ENCODE results near the gene BRPF1. TPM values are rescaled to one million over a fixed set of nuclear protein-coding genes. Genes with fewer than 3 reads are reported as not detected.
A peak's percentile ranks its signal among the peaks of the same experiment; 100 is the strongest.

Gene BRPF1
- total RNA-seq, result 10 to 100 TPM; 14.0 to 15.9 TPM
- long read RNA-seq, full-length matches to known transcripts, result 1 of 14 reads
- long read RNA-seq, partial matches to known transcripts, result 10 of 14 reads
- long read RNA-seq, other reads (novel, unspliced or antisense), result 3 of 14 reads

- peak; percentile 100 for DNase-seq
- intact Hi-C loops (cut with DNase I, micrococcal nuclease), result no loop called here
- peak; percentile 95 for ATAC-seq
Measured at GRCh38 chr3:9731206-9732079, at the start of gene BRPF1. TSS of gene BRPF1 (plus strand) at chr3:9731735. CDS start at chr3:9734141, 2,406 bp downstream.

GRCh38 chr3:9682096-9682495, 49.4 kb upstream of the BRPF1 start:
- no peak for DNase-seq
- ATAC-seq, result no peak
- intact Hi-C loops (cut with DNase I, micrococcal nuclease), result no loop called here

- DNase-seq, result no peak
- ATAC-seq, result no peak
- intact Hi-C loops (cut with DNase I, micrococcal nuclease), result no loop called here
Measured at GRCh38 chr3:9683426-9683825, 48.1 kb upstream of the BRPF1 start.

GRCh38 chr3:9685216-9686049, 46.1 kb upstream of the BRPF1 start:
- ATAC-seq, result no peak
- DNase-seq, result no peak
- intact Hi-C loops (cut with DNase I, micrococcal nuclease), result no loop called here

GRCh38 chr3:9686050-9686550, 45.4 kb upstream of the BRPF1 start:
- intact Hi-C loops (cut with DNase I, micrococcal nuclease), result no loop called here
- no peak for DNase-seq
- no peak for ATAC-seq

GRCh38 chr3:9686703-9687102, 44.8 kb upstream of the BRPF1 start:
- no peak for DNase-seq
- no peak for ATAC-seq
- intact Hi-C loops (cut with DNase I, micrococcal nuclease), result no loop called here

GRCh38 chr3:9687514-9687913, 44.0 kb upstream of the BRPF1 start:
- DNase-seq (no peak), ATAC-seq (no peak)
- intact Hi-C loops (cut with DNase I, micrococcal nuclease), result no loop called here

- ATAC-seq (no peak), DNase-seq (no peak)
- intact Hi-C loops (cut with DNase I, micrococcal nuclease), result no loop called here
Measured at GRCh38 chr3:9688961-9689360, 42.6 kb upstream of the BRPF1 start.

GRCh38 chr3:9689757-9690156, 41.8 kb upstream of the BRPF1 start:
- DNase-seq, result no peak
- no peak for ATAC-seq
- intact Hi-C loops (cut with DNase I, micrococcal nuclease), result no loop called here

- intact Hi-C loops (cut with DNase I, micrococcal nuclease), result no loop called here
- DNase-seq, result no peak
- ATAC-seq, result no peak
Measured at GRCh38 chr3:9690451-9691450, 40.8 kb upstream of the BRPF1 start.

- intact Hi-C loops (cut with DNase I, micrococcal nuclease), result no loop called here
- ATAC-seq (no peak), DNase-seq (no peak)
Measured at GRCh38 chr3:9691636-9692035, 39.9 kb upstream of the BRPF1 start.

GRCh38 chr3:9692416-9692815, 39.1 kb upstream of the BRPF1 start:
- intact Hi-C loops (cut with DNase I, micrococcal nuclease), result no loop called here
- ATAC-seq (no peak), DNase-seq (no peak)

GRCh38 chr3:9695345-9695744, 36.2 kb upstream of the BRPF1 start:
- no peak for ATAC-seq
- DNase-seq, result no peak
- intact Hi-C loops (cut with DNase I, micrococcal nuclease), result no loop called here

GRCh38 chr3:9695746-9696145, 35.8 kb upstream of the BRPF1 start:
- no peak for ATAC-seq
- intact Hi-C loops (cut with DNase I, micrococcal nuclease), result no loop called here
- DNase-seq, result no peak

GRCh38 chr3:9696480-9697220, 34.9 kb upstream of the BRPF1 start:
- intact Hi-C loops (cut with DNase I, micrococcal nuclease), result no loop called here
- DNase-seq (no peak), ATAC-seq (no peak)

- ATAC-seq (no peak), DNase-seq (no peak)
- intact Hi-C loops (cut with DNase I, micrococcal nuclease), result no loop called here
Measured at GRCh38 chr3:9697892-9698291, 33.6 kb upstream of the BRPF1 start.

- DNase-seq (no peak), ATAC-seq (no peak)
- intact Hi-C loops (cut with DNase I, micrococcal nuclease), result no loop called here
Measured at GRCh38 chr3:9698293-9698692, 33.2 kb upstream of the BRPF1 start.

- intact Hi-C loops (cut with DNase I, micrococcal nuclease), result no loop called here
- ATAC-seq (no peak), DNase-seq (no peak)
Measured at GRCh38 chr3:9700536-9700935, 31.0 kb upstream of the BRPF1 start.

All from left colon (tissue), 2 donors.